Tibial nerve (tissue), 4 donors: Measurements from ENCODE around the gene PSMA6. TPM values are rescaled to one million over a fixed set of nuclear protein-coding genes. Genes with fewer than 3 reads are reported as not detected.
A peak's percentile ranks its signal among the peaks of the same experiment; 100 is the strongest.

ENCODE experiments used
- DNase-seq, 2 donors: peaks; one replicate each; pipeline ENCODE4 v3.0.0-alpha.2; 2019; ENCODE audit warnings: low spot score in 2 of 2
- H3K27ac ChIP-seq, 4 donors: fragments of 200-600 bp; sonication (generic) in 3 of 4; one replicate each; pipeline ENCODE4 v1.5.1; 2017 to 2019; ENCODE audit warnings: mild to moderate bottlenecking in 1 of 4
- H3K27me3 ChIP-seq, 2 donors: fragments of 200-600 bp; sonication (generic) in 1 of 2; one replicate each; pipeline versions ENCODE4 v1.5.1 to v1.6.0; 2017 to 2019
- H3K36me3 ChIP-seq, 3 donors: fragments of 200-600 bp; sonication (generic); one replicate each; pipeline ENCODE4 v1.5.1; 2018 to 2019
- H3K4me1 ChIP-seq, 4 donors: fragments of 200-600 bp; sonication (generic) in 3 of 4; one replicate each; pipeline ENCODE4 v1.5.1; 2017 to 2019
- H3K4me3 ChIP-seq, 4 donors: fragments of 200-600 bp; sonication (generic) in 3 of 4; one replicate each; pipeline ENCODE4 v1.5.1; 2017 to 2019; ENCODE audit warnings: mild to moderate bottlenecking in 1 of 4, moderate library complexity in 1 of 4
- H3K9me3 ChIP-seq, 4 donors: fragments of 200-600 bp; sonication (generic) in 3 of 4; one replicate each; pipeline ENCODE4 v1.5.1; 2017 to 2019
- EP300 ChIP-seq, 2 donors: sonication (generic); formaldehyde crosslinking; IDR thresholded peaks; one replicate each; pipeline ENCODE4 v1.6.1; 2017; ENCODE audit warnings: antibody characterized with exemption in 2 of 2, mild to moderate bottlenecking in 1 of 2
- POLR2A ChIP-seq, 2 donors: fragments of 450-650 bp; IDR thresholded peaks; one replicate each; pipeline ENCODE4 v1.6.1; 2017; ENCODE audit warnings: antibody characterized with exemption in 2 of 2, mild to moderate bottlenecking in 2 of 2, moderate library complexity in 2 of 2
- WGBS, 2 donors: methylation state at CpG; one replicate each; pipeline ENCODE4 v1.1.5; 2018; 5-methylcytosine and 5-hydroxymethylcytosine counted together
- total RNA-seq, 4 donors: library from RNA; depleted of rRNA; stranded (reverse); fragments of >200 nt; gene quantifications; one replicate each; pipeline ENCODE4 v1.1.0, GENCODE V29; 2016
- TF ChIP-seq, protein P1 (sequence below), 5 experiments: fragments of 200-600 bp in 3 of 5; fragments of 450-650 bp in 2 of 5; sonication (generic) in 3 of 5; IDR thresholded peaks; one replicate each; pipeline ENCODE4 v1.5.1; 2016 to 2019; ENCODE audit warnings: antibody characterized with exemption in 5 of 5, mild to moderate bottlenecking in 3 of 5, moderate library complexity in 2 of 5

The PSMA6 gene
- total RNA-seq, 4 donors from 2014 or later, result 65.3 to 129 (median 87.7) TPM

DNA sequence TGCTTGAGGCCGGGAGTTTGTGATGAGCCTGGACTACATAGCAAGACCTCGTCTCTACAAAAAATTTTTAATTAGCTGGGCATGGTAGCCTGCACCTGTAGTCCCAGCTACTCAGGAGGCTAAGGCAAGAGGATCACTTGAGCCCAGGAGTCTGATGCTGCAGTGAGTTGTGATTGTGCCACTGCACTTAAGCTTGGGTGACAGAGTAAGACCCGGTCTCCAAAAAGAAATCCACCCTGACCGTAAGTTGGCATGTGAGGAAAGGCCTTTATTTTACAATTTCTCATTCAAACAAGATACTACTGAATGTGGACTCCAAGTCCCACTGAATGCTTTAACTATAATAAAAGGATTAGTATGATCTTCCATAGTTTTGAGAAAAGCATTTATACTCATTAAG is 27.3 kb downstream of the PSMA6 start:
- Histone ChIP-seq H3K36me3 (peaks cover 0 to 59% (median 5%) of the 10 kb centered on the region in 3 donors), H3K27ac (no peak overlapping the region), H3K4me1 (no peaks in the 10 kb centered on the region), H3K9me3 (no peaks in the 10 kb centered on the region), H3K4me3 (no peak overlapping the region), H3K27me3 (no peaks in the 10 kb centered on the region)
- WGBS, 2 donors, result 83 to 92% methylated on average over 4 of the region's 4 CpGs
- no peak for DNase-seq
- TF ChIP-seq EP300 (IDR thresholded peaks at IDR 0.05), result no peak
- no peak for TF ChIP-seq POLR2A (IDR thresholded peaks at IDR 0.05)
- TF ChIP-seq, protein P1, sequence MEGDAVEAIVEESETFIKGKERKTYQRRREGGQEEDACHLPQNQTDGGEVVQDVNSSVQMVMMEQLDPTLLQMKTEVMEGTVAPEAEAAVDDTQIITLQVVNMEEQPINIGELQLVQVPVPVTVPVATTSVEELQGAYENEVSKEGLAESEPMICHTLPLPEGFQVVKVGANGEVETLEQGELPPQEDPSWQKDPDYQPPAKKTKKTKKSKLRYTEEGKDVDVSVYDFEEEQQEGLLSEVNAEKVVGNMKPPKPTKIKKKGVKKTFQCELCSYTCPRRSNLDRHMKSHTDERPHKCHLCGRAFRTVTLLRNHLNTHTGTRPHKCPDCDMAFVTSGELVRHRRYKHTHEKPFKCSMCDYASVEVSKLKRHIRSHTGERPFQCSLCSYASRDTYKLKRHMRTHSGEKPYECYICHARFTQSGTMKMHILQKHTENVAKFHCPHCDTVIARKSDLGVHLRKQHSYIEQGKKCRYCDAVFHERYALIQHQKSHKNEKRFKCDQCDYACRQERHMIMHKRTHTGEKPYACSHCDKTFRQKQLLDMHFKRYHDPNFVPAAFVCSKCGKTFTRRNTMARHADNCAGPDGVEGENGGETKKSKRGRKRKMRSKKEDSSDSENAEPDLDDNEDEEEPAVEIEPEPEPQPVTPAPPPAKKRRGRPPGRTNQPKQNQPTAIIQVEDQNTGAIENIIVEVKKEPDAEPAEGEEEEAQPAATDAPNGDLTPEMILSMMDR (IDR thresholded peaks at IDR 0.05), result no peak

DNA sequence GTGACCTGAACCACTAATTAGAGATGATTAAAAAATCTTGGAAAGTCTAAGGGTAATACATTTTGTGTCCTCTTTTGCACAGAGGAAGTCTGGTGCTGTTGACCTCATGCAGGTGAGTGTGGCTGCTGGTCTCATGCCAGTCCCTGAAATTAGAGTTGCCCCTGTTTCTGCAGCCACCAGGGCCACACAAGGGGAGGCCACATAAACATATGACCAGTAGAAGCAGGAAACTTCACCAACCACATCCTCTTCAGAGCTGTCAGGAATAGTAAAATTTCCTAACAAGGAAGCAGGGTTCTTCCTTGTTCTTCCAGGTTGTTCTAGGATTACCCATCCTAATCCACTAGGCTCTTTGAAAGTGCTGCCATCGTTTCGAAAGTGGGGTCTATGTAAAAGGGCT is 28.3 kb downstream of the PSMA6 start:
- H3K27ac ChIP-seq, result no peak overlapping the region
- H3K27me3 ChIP-seq, result no peaks in the 10 kb centered on the region
- no peaks in the 10 kb centered on the region for H3K9me3 ChIP-seq
- peaks cover 0 to 50% (median 5%) of the 10 kb centered on the region in 3 donors for H3K36me3 ChIP-seq
- H3K4me1 ChIP-seq, result no peaks in the 10 kb centered on the region
- 70 to 81% methylated on average over 2 of the region's 2 CpGs for WGBS, 2 donors
- TF ChIP-seq EP300 (IDR thresholded peaks at IDR 0.05) (no peak), POLR2A (IDR thresholded peaks at IDR 0.05) (no peak)
- TF ChIP-seq, protein P1 (IDR thresholded peaks at IDR 0.05), result no peak
- H3K4me3 ChIP-seq, result no peak overlapping the region
- DNase-seq, result no peak

DNA sequence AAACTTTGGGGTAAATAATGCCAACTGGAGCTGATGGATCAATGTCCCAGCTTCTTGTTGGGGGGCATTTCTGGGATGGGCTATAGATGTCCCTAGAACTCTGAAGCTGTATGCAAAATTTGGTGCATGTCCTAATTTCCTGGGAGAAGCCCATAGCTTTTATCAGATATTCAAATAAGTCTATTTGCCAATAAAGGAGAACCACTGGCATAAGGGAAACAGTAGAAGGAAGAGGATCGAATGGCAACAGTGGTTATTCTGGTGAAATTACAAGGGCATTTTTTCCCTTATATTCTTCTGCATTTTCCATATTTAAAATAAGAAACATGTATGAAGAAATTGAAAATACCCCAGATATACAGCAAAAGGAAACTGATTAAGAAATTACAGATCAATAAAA is 34.2 kb downstream of the PSMA6 start:
- peaks cover 0 to 2% (median under 1%) of the 10 kb centered on the region in 4 donors for H3K4me1 ChIP-seq
- no peaks in the 10 kb centered on the region for H3K36me3 ChIP-seq
- no peak overlapping the region for H3K4me3 ChIP-seq
- no peaks in the 10 kb centered on the region for H3K9me3 ChIP-seq
- TF ChIP-seq EP300 (IDR thresholded peaks at IDR 0.05) (no peak), POLR2A (IDR thresholded peaks at IDR 0.05) (no peak)
- TF ChIP-seq, protein P1 (IDR thresholded peaks at IDR 0.05), result no peak
- DNase-seq, result no peak
- 83 to 85% methylated on average over 1 of the region's 1 CpG for WGBS, 2 donors
- H3K27me3 ChIP-seq, result no peaks in the 10 kb centered on the region
- H3K27ac ChIP-seq, result no peak overlapping the region

DNA sequence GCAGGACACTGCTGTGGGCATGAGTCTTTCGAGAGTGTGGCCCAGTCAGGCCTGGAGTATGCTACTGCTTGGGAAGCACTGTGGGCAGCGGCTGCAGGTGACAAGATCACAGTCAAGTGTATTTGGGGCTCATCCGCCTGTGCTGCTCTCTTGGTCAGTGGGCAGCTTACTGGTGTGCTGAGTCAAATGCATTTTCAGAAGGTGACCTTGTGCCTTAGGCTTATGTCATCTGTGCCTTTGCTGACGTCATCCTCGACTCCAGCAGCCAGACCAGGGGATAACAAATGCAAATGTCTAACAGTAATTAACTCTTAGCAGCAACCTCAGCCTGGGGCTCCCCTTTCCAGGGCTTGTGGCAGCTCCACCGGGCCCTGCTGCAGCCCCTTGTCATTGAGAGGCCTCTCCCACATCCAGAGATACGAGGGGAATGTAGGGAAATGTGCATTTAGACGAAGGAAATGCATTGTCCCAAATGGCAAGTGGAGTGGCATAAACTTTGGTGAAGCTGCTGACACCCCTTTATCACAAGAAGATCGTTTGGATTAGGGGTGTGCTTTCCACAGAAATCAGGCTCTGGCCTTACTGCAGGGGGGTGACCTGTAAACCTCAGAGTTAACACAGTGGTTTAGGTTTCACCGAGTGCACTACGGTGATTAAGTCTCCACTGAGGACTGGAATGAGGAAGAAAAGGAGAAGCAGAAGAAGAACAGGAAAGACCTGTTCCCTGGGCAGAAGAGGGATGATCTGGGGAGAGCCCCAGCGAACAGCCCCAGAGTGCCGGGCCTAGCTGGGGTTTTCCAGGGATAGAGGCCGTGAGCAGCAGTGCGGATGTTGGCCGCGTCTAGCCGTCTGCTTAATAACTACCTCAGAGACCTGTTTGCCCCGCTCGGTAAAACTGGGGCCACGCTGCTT is 39.7 kb downstream of the PSMA6 start:
- TF ChIP-seq, protein P1 (IDR thresholded peaks at IDR 0.05), result no peak
- TF ChIP-seq EP300 (IDR thresholded peaks at IDR 0.05) (no peak), POLR2A (IDR thresholded peaks at IDR 0.05) (no peak)
- peaks cover 11 to 54% (median 47%) of the 10 kb centered on the region in 4 donors for H3K4me1 ChIP-seq
- H3K27ac ChIP-seq, result peak overlapping the region in 3 of 4 donors; percentile 87 to 98 (median 96)
- no peaks in the 10 kb centered on the region for H3K36me3 ChIP-seq
- no peak overlapping the region for H3K4me3 ChIP-seq
- 67 to 69% methylated on average over 21 of the region's 21 CpGs for WGBS, 2 donors
- no peak for DNase-seq
- no peaks in the 10 kb centered on the region for H3K9me3 ChIP-seq
- H3K27me3 ChIP-seq, result no peaks in the 10 kb centered on the region
